GM12878 (cell line): ENCODE data around the gene CLASRP. TPM values are rescaled to one million over a fixed set of nuclear protein-coding genes. Genes with fewer than 3 reads are reported as not detected.
A peak's percentile ranks its signal among the peaks of the same experiment; 100 is the strongest.

Experiments used
- ATAC-seq: fragments of 200-7000 bp; cut with Tn5 transposase; 3 replicates; pipeline ENCODE4 v1.9.1; 2020; ENCODE audit warnings: mild to moderate bottlenecking, moderate library complexity
- BruUV-seq: library from RNA; stranded (reverse); fragments of 400-500 nt; replicated peaks from 2 replicates; lab custom pipeline; 2021; lab: Mats Ljungman, UMichigan
- CTCF ChIA-PET: fragments of 300-600 bp; sonication (Branson Sonifier 250); formaldehyde crosslinking; extraction: SDS; loops from one replicate; lab custom pipeline; 2021; ENCODE audit warnings: inconsistent platforms; lab: Yijun Ruan, JAX
- POLR2A ChIA-PET: fragments of 350-600 bp; formaldehyde crosslinking; extraction: SDS; loops from one replicate; lab custom pipeline; 2021; ENCODE audit warnings: inconsistent platforms; lab: Charles Lee
- RAD21 ChIA-PET: fragments of 300-600 bp; sonication (Branson Sonifier 250); formaldehyde crosslinking; loops from one replicate; lab custom pipeline; 2023; ENCODE audit warnings: antibody characterized with exemption; ENCODE audit not compliant: unreplicated experiment; lab: Charles Lee
- SMC1A ChIA-PET: fragments of 300-600 bp; sonication (Branson Sonifier 250); formaldehyde crosslinking; loops from one replicate; lab custom pipeline; 2023; ENCODE audit not compliant: unreplicated experiment, uncharacterized antibody; lab: Charles Lee
- DNase-seq: peaks from one replicate; pipeline ENCODE4 v3.0.0-alpha.2; 2011; ENCODE audit warnings: low read depth, low spot score
- FAIRE-seq: peaks from 3 replicates; lab custom pipeline; 2011; peaks lifted over from hg19 to GRCh38; lab: Jason Lieb, UNC
- H2AFZ ChIP-seq: 2 replicates; pipeline ENCODE4 v1.6.0; 2011; ENCODE audit warnings: low read depth, low read length, control low read depth; ENCODE audit not compliant: control insufficient read depth
- H3K27ac ChIP-seq: 2 replicates; pipeline ENCODE4 v1.5.1; 2011; ENCODE audit warnings: control low read depth; ENCODE audit not compliant: control insufficient read depth, insufficient read depth
- H3K27me3 ChIP-seq, 2 experiments: replicated peaks in 1 of 2; 2 replicates each; pipeline versions ENCODE4 v1.6.0 to v1.6.1; 2011; ENCODE audit warnings: low read length in 1 of 2; ENCODE audit not compliant: control insufficient read depth in 2 of 2, insufficient read depth in 2 of 2
- H3K36me3 ChIP-seq, 2 experiments: 2 replicates each; pipeline ENCODE4 v1.5.1; 2011; ENCODE audit warnings: low read length in 1 of 2; ENCODE audit not compliant: control insufficient read depth in 2 of 2, insufficient read depth in 2 of 2
- H3K4me1 ChIP-seq: 2 replicates; pipeline ENCODE4 v1.6.1; 2011; ENCODE audit warnings: mild to moderate bottlenecking, low read length, moderate library complexity, mixed read lengths; ENCODE audit not compliant: control insufficient read depth, insufficient read depth
- H3K4me2 ChIP-seq: 2 replicates; pipeline ENCODE4 v1.6.0; 2011; ENCODE audit warnings: control low read depth; ENCODE audit not compliant: control insufficient read depth, insufficient read depth
- H3K4me3 ChIP-seq: fragments of 200-600 bp; sonication (generic); 2 replicates; pipeline ENCODE4 v1.5.1; 2016
- H3K79me2 ChIP-seq: 2 replicates; pipeline ENCODE4 v1.6.0; 2011; ENCODE audit warnings: low read length; ENCODE audit not compliant: control insufficient read depth, insufficient read depth
- H3K9ac ChIP-seq: 2 replicates; pipeline ENCODE4 v1.8.0; 2011; ENCODE audit warnings: low read length, control low read depth, mixed read lengths; ENCODE audit not compliant: control insufficient read depth, insufficient read depth
- H3K9me3 ChIP-seq: replicated peaks from 3 replicates; pipeline ENCODE4 v1.5.1; 2011; ENCODE audit warnings: mild to moderate bottlenecking, low read length; ENCODE audit not compliant: control insufficient read depth, insufficient read depth
- H4K20me1 ChIP-seq: 2 replicates; pipeline ENCODE4 v1.6.0; 2011; ENCODE audit not compliant: control insufficient read depth, insufficient read depth
- ATF7 ChIP-seq: fragments of 450-650 bp; IDR thresholded peaks from 2 replicates; pipeline ENCODE4 v1.6.1; 2016; ENCODE audit warnings: low read depth, mild to moderate bottlenecking
- CBX3 ChIP-seq: fragments of 200-600 bp; sonication (generic); IDR thresholded peaks from 2 replicates; pipeline ENCODE4 v1.6.1; 2016; ENCODE audit warnings: low read depth, borderline replicate concordance
- HDAC6 ChIP-seq: fragments of 200-600 bp; sonication (generic); IDR thresholded peaks from one replicate; pipeline ENCODE4 v1.8.0; 2017; ENCODE audit warnings: antibody characterized with exemption; ENCODE audit not compliant: unreplicated experiment
- IKZF1 ChIP-seq: fragments of 450-650 bp; conservative IDR thresholded peaks from 2 replicates; pipeline ENCODE4 v1.6.1; 2017; ENCODE audit warnings: antibody characterized with exemption, mild to moderate bottlenecking
- JUND ChIP-seq: IDR thresholded peaks from 2 replicates; pipeline ENCODE4 v1.6.1; 2012; ENCODE audit warnings: low read depth, mild to moderate bottlenecking, low read length, improper control_type of control experiment, moderate library complexity
- LARP7 ChIP-seq: fragments of 450-650 bp; IDR thresholded peaks from 2 replicates; pipeline ENCODE4 v1.6.1; 2017; ENCODE audit warnings: mild to moderate bottlenecking
- POLR2AphosphoS5 ChIP-seq: IDR thresholded peaks from 2 replicates; pipeline ENCODE4 v1.6.1; 2011; ENCODE audit warnings: mild to moderate bottlenecking, low read length, inconsistent platforms
- STAT3 ChIP-seq: IDR thresholded peaks from 2 replicates; pipeline ENCODE4 v1.6.1; 2011; ENCODE audit warnings: low read depth, low read length, improper control_type of control experiment
- ZNF622 ChIP-seq: fragments of 450-650 bp; IDR thresholded peaks from 2 replicates; pipeline ENCODE4 v1.6.1; 2017; ENCODE audit warnings: mild to moderate bottlenecking, inconsistent platforms
- WGBS: methylation state at CpG from one replicate; pipeline ENCODE4 v1.1.6; 2016; ENCODE audit warnings: low lambda C conversion rate; ENCODE audit not compliant: insufficient replicate concordance, insufficient coverage; ENCODE audit errors: missing lambda C conversion rate; 5-methylcytosine and 5-hydroxymethylcytosine counted together
- in situ Hi-C: fragments of 300-500 bp; cut with MboI; formaldehyde crosslinking; loops from 9 replicates; pipeline ENCODE4 v1.14.3; 2018; ENCODE audit warnings: mixed read lengths
- intact Hi-C: fragments of 100-400 bp; cut with micrococcal nuclease; formaldehyde crosslinking; loops from one replicate; pipeline ENCODE4 v1.14.2; 2022; ENCODE audit not compliant: unreplicated experiment
- polyA plus RNA-seq, 11 experiments: library from polyadenylated mRNA; depleted of rRNA in 4 of 11; unstranded in 6 of 11; stranded (reverse) in 5 of 11; fragments of >200 nt; fragmentation: Nextera tagmentation in 4 of 11; fragmentation: Illumina TruSeq in 1 of 11; extraction: Ambion mirVana in 4 of 11; extraction: Trizol in 1 of 11; gene quantifications; 1 replicate in 1 of 11; 2 replicates in 10 of 11; pipeline versions ENCODE4 v1.2.1 to v1.2.3, GENCODE V29; 2011 to 2016; ENCODE audit warnings: inconsistent platforms in 2 of 11, missing spikeins in 2 of 11, low read depth in 1 of 11
- total RNA-seq, 4 experiments: library from RNA; depleted of rRNA in 3 of 4; stranded (reverse); fragments of >200 nt in 3 of 4; fragmentation: Illumina TruSeq in 1 of 4; extraction: Trizol in 1 of 4; gene quantifications; 2 replicates each; pipeline versions ENCODE4 v1.2.1 to v1.2.3, GENCODE V29; 2013 to 2021
- TF ChIP-seq, protein P1 (sequence below): fragments of 450-650 bp; IDR thresholded peaks from 2 replicates; pipeline ENCODE4 v1.6.1; 2017; ENCODE audit warnings: antibody characterized with exemption, mild to moderate bottlenecking, moderate library complexity
- TF ChIP-seq, protein P2 (sequence below): IDR thresholded peaks from 2 replicates; pipeline ENCODE4 v1.6.1; 2011; ENCODE audit warnings: borderline replicate concordance, low read depth, mild to moderate bottlenecking, moderate library complexity, mixed read lengths, low read length; ENCODE audit not compliant: insufficient read depth; ENCODE audit errors: extremely low read length
- TF ChIP-seq, protein P3 (sequence below): fragments of 450-650 bp; IDR thresholded peaks from 2 replicates; pipeline ENCODE4 v1.6.1; 2016; ENCODE audit warnings: mild to moderate bottlenecking
- TF ChIP-seq, protein P4 (sequence below): fragments of 450-650 bp; IDR thresholded peaks from 2 replicates; pipeline ENCODE4 v1.6.1; 2016; ENCODE audit warnings: mild to moderate bottlenecking, moderate library complexity, borderline replicate concordance

CLASRP gene
- total and polyA plus RNA-seq, 10 of the 15 experiments (the other 5 are each of a cell fraction or from before 2014, with no cell fraction given), result 0.68 to 75.8 (median 30.2) TPM

DNA sequence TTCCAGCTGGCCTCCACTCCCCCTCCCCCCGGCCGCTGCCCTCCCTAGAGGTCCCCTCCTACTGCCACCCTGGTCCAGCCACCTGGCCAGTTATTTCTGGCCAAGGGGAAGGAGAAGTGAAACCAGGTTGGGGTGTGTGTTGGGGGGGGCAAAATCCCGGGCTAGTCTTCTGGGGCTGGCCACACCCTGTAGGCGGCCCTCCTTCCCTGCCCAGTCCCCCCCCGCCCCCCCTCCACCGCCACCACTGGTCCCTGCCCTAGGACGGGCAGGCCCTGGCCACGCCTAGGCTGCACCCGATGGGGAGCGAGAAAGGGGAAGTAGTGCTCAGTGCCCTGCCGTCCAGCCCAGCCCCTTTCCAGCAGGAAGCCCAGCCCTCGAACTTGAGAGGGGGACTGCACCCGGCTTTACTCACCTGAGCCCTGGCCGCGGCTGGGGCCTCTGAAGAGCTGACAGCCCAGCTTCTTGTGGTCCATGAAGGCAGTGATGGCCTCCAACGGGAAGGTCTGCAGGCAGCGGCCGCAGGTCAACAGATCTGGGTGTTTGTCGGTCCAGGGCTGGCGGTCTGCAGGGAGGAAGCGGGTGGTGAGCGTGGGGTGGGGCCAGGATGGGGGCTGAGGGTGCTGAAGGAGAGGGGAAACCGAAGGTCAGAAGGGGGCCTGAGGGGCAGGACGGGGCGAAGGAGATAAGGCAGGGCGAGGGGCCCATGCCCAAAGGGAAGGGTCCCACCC lies 36.6 kb downstream of the CLASRP start:
- Histone ChIP-seq H3K4me2 (peak overlapping the region; percentile 92), H3K79me2 (peaks cover 57% of the 10 kb centered on the region), H3K36me3 (peaks cover 7 to 17% of the 10 kb centered on the region in 2 experiments; a peak in 3 of 4 replicates), H3K9ac (peak overlapping the region; percentile 88), H4K20me1 (no peaks in the 10 kb centered on the region; the same call in 1 of the 2 replicates), H3K27me3 (no peaks in the 10 kb centered on the region), H3K4me1 (peaks cover 21% of the 10 kb centered on the region), H3K9me3 (no peaks in the 10 kb centered on the region), H3K27ac (peak overlapping the region; percentile 87), H3K4me3 (peak overlapping the region; percentile 100), H2AFZ (peak overlapping the region; percentile 7; the same call in 1 of the 2 replicates)
- no TSS peak for BruUV-seq
- CTCF ChIA-PET, result interaction anchor here (0.8 to 2.4 kb wide), 10 partner anchors 15 to 124 kb away, joined by 3 to 14 read pairs (median 4); partner anchors contain the start of genes BLOC1S3 and TRAPPC6A
- RAD21 ChIA-PET, result interaction anchor here (0.6 to 2.0 kb wide), 10 partner anchors 9 to 103 kb away, joined by 3 to 7 read pairs (median 4); partner anchors contain the start of genes BLOC1S3 and TRAPPC6A
- DNase-seq (peak; percentile 80), FAIRE-seq (peak; percentile 78), ATAC-seq (peak; percentile 83)
- intact Hi-C loops, result loop anchor here (5.0 to 10.0 kb wide), 3 partner anchors 62 to 399 kb away; partner anchors contain the start of genes BLOC1S3 and TRAPPC6A
- POLR2A ChIA-PET, result interaction anchor here (0.5 to 2.5 kb wide), 15 partner anchors 9 to 381 kb away, joined by 3 to 12 read pairs (median 4); partner anchors contain the start of genes BLOC1S3, CLASRP, CLPTM1 and PPP1R37
- WGBS, result 3% methylated on average over 15 of the region's 26 CpGs
- in situ Hi-C loops, result no loop called here
- SMC1A ChIA-PET, result interaction anchor here (1.0 to 2.0 kb wide), 6 partner anchors 16 to 103 kb away, joined by 3 to 7 read pairs (median 4); partner anchors contain the start of genes BLOC1S3 and TRAPPC6A
- TF ChIP-seq LARP7, result no peak
- TF ChIP-seq ATF7, result 0 out of 2 replicates have a peak, but pooled peaks have one; percentile 71
- TF ChIP-seq POLR2AphosphoS5, result no peak
- TF ChIP-seq JUND, result 0 out of 2 replicates have a peak, but pooled peaks have one; percentile 31
- no peak for TF ChIP-seq STAT3
- no peak for TF ChIP-seq CBX3
- TF ChIP-seq ZNF622, result no peak
- TF ChIP-seq, protein P1, sequence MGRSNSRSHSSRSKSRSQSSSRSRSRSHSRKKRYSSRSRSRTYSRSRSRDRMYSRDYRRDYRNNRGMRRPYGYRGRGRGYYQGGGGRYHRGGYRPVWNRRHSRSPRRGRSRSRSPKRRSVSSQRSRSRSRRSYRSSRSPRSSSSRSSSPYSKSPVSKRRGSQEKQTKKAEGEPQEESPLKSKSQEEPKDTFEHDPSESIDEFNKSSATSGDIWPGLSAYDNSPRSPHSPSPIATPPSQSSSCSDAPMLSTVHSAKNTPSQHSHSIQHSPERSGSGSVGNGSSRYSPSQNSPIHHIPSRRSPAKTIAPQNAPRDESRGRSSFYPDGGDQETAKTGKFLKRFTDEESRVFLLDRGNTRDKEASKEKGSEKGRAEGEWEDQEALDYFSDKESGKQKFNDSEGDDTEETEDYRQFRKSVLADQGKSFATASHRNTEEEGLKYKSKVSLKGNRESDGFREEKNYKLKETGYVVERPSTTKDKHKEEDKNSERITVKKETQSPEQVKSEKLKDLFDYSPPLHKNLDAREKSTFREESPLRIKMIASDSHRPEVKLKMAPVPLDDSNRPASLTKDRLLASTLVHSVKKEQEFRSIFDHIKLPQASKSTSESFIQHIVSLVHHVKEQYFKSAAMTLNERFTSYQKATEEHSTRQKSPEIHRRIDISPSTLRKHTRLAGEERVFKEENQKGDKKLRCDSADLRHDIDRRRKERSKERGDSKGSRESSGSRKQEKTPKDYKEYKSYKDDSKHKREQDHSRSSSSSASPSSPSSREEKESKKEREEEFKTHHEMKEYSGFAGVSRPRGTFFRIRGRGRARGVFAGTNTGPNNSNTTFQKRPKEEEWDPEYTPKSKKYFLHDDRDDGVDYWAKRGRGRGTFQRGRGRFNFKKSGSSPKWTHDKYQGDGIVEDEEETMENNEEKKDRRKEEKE, result peak; percentile 70; the same call in 1 of the 2 replicates
- TF ChIP-seq, protein P2, sequence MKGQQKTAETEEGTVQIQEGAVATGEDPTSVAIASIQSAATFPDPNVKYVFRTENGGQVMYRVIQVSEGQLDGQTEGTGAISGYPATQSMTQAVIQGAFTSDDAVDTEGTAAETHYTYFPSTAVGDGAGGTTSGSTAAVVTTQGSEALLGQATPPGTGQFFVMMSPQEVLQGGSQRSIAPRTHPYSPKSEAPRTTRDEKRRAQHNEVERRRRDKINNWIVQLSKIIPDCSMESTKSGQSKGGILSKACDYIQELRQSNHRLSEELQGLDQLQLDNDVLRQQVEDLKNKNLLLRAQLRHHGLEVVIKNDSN, result no peak
- TF ChIP-seq, protein P3, sequence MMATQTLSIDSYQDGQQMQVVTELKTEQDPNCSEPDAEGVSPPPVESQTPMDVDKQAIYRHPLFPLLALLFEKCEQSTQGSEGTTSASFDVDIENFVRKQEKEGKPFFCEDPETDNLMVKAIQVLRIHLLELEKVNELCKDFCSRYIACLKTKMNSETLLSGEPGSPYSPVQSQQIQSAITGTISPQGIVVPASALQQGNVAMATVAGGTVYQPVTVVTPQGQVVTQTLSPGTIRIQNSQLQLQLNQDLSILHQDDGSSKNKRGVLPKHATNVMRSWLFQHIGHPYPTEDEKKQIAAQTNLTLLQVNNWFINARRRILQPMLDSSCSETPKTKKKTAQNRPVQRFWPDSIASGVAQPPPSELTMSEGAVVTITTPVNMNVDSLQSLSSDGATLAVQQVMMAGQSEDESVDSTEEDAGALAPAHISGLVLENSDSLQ, result peak; percentile 68
- TF ChIP-seq, protein P4, sequence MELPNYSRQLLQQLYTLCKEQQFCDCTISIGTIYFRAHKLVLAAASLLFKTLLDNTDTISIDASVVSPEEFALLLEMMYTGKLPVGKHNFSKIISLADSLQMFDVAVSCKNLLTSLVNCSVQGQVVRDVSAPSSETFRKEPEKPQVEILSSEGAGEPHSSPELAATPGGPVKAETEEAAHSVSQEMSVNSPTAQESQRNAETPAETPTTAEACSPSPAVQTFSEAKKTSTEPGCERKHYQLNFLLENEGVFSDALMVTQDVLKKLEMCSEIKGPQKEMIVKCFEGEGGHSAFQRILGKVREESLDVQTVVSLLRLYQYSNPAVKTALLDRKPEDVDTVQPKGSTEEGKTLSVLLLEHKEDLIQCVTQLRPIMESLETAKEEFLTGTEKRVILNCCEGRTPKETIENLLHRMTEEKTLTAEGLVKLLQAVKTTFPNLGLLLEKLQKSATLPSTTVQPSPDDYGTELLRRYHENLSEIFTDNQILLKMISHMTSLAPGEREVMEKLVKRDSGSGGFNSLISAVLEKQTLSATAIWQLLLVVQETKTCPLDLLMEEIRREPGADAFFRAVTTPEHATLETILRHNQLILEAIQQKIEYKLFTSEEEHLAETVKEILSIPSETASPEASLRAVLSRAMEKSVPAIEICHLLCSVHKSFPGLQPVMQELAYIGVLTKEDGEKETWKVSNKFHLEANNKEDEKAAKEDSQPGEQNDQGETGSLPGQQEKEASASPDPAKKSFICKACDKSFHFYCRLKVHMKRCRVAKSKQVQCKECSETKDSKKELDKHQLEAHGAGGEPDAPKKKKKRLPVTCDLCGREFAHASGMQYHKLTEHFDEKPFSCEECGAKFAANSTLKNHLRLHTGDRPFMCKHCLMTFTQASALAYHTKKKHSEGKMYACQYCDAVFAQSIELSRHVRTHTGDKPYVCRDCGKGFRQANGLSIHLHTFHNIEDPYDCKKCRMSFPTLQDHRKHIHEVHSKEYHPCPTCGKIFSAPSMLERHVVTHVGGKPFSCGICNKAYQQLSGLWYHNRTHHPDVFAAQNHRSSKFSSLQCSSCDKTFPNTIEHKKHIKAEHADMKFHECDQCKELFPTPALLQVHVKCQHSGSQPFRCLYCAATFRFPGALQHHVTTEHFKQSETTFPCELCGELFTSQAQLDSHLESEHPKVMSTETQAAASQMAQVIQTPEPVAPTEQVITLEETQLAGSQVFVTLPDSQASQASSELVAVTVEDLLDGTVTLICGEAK, result no peak
- TF ChIP-seq IKZF1, result peak; percentile 89
- TF ChIP-seq HDAC6, result no peak
